ENCODE results near the gene GRB10. TPM values are rescaled to one million over a fixed set of nuclear protein-coding genes. Genes with fewer than 3 reads are reported as not detected.
A peak's percentile ranks its signal among the peaks of the same experiment; 100 is the strongest.

The GRB10 gene
- total RNA-seq, 1 donor from 2014 or later: 93.0 TPM

DNA sequence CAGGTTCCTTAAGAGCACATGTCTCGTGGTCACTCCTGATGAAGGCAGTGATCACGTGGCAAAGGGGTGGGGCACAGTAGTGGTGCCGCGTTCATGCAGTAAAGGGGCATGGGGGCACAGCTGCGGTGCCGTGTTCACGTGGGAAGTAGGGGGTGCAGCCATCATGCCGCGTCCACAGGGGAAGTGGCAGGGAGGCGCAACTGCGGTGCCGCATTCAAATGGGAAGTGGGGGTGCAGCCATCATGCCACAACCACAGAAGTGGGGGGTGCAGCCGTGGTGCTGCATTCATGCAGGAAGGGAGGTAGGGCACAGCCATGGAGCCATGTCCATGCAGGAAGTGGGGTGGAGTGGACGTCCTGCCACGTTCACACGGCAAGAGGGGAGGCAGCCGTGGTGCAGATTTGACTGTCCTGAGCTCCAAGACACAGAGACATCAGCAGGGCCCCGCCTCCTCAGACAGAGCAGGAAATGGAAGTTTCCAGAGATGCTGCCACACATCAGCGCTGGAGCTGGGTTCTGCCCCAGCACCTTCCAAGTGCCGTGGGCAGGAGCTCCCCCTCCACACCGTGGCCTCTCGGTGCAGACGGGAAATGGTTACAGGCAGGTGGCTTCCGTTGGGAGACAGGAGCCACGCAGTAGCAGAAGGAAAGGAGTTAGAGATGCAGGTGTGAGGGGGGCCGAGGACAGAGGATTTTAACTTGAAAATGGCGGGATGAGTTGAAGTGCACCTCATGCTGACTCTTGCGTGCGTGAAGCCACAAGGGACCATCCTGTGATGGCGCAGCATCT is 122.5 kb downstream of the GRB10 start:
- no peaks in the 10 kb centered on the region for H3K9me3 Mint-ChIP-seq
- TF ChIP-seq, protein P1, sequence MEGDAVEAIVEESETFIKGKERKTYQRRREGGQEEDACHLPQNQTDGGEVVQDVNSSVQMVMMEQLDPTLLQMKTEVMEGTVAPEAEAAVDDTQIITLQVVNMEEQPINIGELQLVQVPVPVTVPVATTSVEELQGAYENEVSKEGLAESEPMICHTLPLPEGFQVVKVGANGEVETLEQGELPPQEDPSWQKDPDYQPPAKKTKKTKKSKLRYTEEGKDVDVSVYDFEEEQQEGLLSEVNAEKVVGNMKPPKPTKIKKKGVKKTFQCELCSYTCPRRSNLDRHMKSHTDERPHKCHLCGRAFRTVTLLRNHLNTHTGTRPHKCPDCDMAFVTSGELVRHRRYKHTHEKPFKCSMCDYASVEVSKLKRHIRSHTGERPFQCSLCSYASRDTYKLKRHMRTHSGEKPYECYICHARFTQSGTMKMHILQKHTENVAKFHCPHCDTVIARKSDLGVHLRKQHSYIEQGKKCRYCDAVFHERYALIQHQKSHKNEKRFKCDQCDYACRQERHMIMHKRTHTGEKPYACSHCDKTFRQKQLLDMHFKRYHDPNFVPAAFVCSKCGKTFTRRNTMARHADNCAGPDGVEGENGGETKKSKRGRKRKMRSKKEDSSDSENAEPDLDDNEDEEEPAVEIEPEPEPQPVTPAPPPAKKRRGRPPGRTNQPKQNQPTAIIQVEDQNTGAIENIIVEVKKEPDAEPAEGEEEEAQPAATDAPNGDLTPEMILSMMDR (conservative IDR thresholded peaks at IDR 0.05): no peak
- peaks cover 3% of the 10 kb centered on the region for H3K36me3 Mint-ChIP-seq (ENCODE audit: low read depth)
- H3K27ac Mint-ChIP-seq (ENCODE audit: unreplicated experiment): peak overlapping the region; percentile 47
- H3K27me3 Mint-ChIP-seq (ENCODE audit: low read depth): no peaks in the 10 kb centered on the region
- H3K4me1 Mint-ChIP-seq: peaks cover 24% of the 10 kb centered on the region
- no peak for DNase-seq (ENCODE audit: low read depth, low spot score)
- no peak overlapping the region for H3K4me3 Mint-ChIP-seq

DNA sequence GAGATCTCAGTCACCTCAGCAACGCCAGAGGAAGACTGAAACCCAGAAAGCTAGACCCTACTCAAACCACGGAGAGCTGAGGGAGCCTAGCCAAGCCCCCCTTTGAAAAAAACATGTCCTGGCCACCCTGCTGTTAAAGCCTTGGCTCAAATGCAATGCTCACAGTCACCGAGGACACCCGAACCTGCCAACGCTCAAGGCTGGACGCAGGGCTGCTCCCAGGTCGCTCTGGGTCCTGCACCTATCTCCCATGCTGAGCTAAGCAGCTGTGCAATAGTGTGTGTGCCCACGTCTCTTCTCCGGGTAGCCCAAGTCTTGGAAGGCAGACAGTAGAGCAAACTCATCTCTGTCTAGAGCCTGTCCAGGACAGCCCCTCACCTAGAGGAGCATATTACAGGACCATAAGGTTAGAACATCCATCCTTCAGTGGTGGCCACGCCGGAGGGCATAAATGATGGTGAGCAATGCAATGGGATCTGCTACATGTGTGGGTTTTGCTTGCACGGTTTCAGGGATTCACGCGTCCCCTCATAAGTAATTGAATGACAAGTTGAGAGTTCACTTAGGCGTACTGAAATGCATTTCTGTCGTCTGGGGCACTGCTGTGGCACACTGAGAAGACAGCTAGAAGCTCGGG is 123.2 kb downstream of the GRB10 start:
- Mint-ChIP-seq H3K4me3 (no peak overlapping the region), H3K36me3 (ENCODE audit: low read depth) (peaks cover 3% of the 10 kb centered on the region), H3K27ac (ENCODE audit: unreplicated experiment) (no peak overlapping the region), H3K9me3 (no peaks in the 10 kb centered on the region), H3K4me1 (peaks cover 29% of the 10 kb centered on the region), H3K27me3 (ENCODE audit: low read depth) (no peaks in the 10 kb centered on the region)
- TF ChIP-seq, protein P1 (conservative IDR thresholded peaks at IDR 0.05): no peak
- no peak for DNase-seq (ENCODE audit: low read depth, low spot score)

DNA sequence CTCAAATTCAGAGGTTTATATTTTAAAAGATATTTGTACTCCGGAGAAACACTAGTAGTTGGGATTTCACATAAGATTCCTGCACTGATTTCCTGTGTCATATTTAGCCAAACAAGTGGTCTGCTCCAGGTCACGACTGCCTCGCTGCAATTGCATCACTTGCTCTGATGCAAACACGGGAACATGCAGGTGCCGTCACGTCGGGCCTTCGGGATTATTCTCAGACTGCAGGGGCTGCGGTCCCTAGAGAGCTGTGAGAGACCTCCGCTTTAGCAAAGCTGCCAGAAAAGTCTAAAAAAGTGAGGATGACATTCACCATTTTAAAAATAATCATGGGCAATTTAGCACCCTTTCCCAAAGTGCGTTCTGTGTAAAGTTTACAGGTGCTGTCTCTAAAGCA is 124.0 kb downstream of the GRB10 start:
- Mint-ChIP-seq H3K36me3 (ENCODE audit: low read depth) (peaks cover 3% of the 10 kb centered on the region), H3K9me3 (no peaks in the 10 kb centered on the region), H3K4me1 (peaks cover 32% of the 10 kb centered on the region), H3K4me3 (no peak overlapping the region), H3K27me3 (ENCODE audit: low read depth) (no peaks in the 10 kb centered on the region), H3K27ac (ENCODE audit: unreplicated experiment) (peak overlapping the region; percentile 72)
- no peak for DNase-seq (ENCODE audit: low read depth, low spot score)
- TF ChIP-seq, protein P1 (conservative IDR thresholded peaks at IDR 0.05): no peak

DNA sequence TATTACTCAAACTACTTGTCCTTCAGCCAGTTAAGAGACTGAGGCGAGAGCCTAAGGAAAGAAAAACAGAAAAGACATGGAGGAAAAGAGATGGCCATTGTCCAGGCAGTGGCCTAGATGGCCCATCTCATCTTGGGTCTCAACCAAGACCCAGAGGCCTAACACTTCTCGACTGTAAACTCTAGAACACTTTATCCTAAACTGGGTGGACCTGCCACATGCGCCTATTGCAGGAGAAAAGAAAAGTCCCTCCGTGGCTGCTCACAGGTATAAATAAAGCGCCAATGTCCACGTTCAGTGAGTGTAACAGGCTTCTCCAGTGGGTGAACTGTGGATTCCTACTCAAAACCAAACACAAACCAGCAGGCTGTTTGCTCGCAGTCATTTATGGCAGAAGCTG is 124.8 kb downstream of the GRB10 start:
- TF ChIP-seq, protein P1 (conservative IDR thresholded peaks at IDR 0.05): no peak
- DNase-seq (ENCODE audit: low read depth, low spot score): no peak
- Mint-ChIP-seq H3K9me3 (no peaks in the 10 kb centered on the region), H3K36me3 (ENCODE audit: low read depth) (peaks cover 3% of the 10 kb centered on the region), H3K4me1 (peaks cover 37% of the 10 kb centered on the region), H3K27me3 (ENCODE audit: low read depth) (no peaks in the 10 kb centered on the region), H3K27ac (ENCODE audit: unreplicated experiment) (no peak overlapping the region), H3K4me3 (no peak overlapping the region)

DNA sequence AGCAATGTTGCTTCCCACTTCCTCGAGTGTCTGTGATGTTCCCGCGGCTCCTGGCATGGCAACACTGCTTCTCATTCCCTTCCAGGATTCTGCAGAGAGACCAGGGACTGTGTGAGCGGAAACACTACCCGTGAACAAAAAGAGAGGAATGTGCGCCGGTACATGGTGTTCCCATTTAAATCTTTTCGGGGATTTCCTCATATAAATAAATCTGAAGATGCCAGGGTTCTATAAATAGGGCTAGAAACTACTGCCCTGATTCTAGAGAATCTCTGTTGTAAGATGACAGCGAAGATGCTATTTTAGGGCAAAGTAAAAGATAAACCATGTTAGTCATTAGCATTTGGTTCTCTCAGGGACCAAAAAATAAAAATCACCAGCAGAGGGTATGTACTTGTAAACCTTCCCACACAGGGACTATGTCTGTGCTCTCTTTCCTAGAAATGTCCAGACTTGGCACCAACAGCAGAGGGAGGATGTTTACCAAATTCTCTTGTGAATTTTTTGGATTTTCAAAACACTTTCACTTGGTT is 125.3 kb downstream of the GRB10 start:
- no peak overlapping the region for H3K27ac Mint-ChIP-seq (ENCODE audit: unreplicated experiment)

More for the DNA sequence above, 125.3 kb downstream of the GRB10 start:
- TF ChIP-seq, protein P1 (conservative IDR thresholded peaks at IDR 0.05): no peak
- no peak overlapping the region for H3K4me3 Mint-ChIP-seq
- no peak for DNase-seq (ENCODE audit: low read depth, low spot score)
- H3K4me1 Mint-ChIP-seq: peaks cover 37% of the 10 kb centered on the region
- H3K27me3 Mint-ChIP-seq (ENCODE audit: low read depth): no peaks in the 10 kb centered on the region
- H3K36me3 Mint-ChIP-seq (ENCODE audit: low read depth): peaks cover 3% of the 10 kb centered on the region
- H3K9me3 Mint-ChIP-seq: no peaks in the 10 kb centered on the region

Data from neural crest cell (in vitro differentiated cells).